Thyroid gland (tissue), 4 donors: ENCODE data around the gene CLCC1.

Source experiments
- POLR2A ChIP-seq, 2 donors: fragments of 450-650 bp; IDR thresholded peaks; one replicate each; pipeline ENCODE4 v1.6.1; 2017; ENCODE audit warnings: antibody characterized with exemption in 2 of 2, mild to moderate bottlenecking in 2 of 2, moderate library complexity in 1 of 2
- TF ChIP-seq, protein P1 (sequence below), 6 experiments: fragments of 200-600 bp in 3 of 6; fragments of 450-650 bp in 3 of 6; sonication (generic) in 3 of 6; IDR thresholded peaks; one replicate each; pipeline ENCODE4 v1.5.1; 2016 to 2019; ENCODE audit warnings: antibody characterized with exemption in 6 of 6, mild to moderate bottlenecking in 2 of 6, inconsistent platforms in 1 of 6, moderate library complexity in 1 of 6

- TF ChIP-seq, protein P1, sequence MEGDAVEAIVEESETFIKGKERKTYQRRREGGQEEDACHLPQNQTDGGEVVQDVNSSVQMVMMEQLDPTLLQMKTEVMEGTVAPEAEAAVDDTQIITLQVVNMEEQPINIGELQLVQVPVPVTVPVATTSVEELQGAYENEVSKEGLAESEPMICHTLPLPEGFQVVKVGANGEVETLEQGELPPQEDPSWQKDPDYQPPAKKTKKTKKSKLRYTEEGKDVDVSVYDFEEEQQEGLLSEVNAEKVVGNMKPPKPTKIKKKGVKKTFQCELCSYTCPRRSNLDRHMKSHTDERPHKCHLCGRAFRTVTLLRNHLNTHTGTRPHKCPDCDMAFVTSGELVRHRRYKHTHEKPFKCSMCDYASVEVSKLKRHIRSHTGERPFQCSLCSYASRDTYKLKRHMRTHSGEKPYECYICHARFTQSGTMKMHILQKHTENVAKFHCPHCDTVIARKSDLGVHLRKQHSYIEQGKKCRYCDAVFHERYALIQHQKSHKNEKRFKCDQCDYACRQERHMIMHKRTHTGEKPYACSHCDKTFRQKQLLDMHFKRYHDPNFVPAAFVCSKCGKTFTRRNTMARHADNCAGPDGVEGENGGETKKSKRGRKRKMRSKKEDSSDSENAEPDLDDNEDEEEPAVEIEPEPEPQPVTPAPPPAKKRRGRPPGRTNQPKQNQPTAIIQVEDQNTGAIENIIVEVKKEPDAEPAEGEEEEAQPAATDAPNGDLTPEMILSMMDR (IDR thresholded peaks at IDR 0.05) = no peak
- no peak for TF ChIP-seq POLR2A (IDR thresholded peaks at IDR 0.05)
These were observed 1.4 kb downstream of the CLCC1 start for GRCh38 chr1:108961752-108962486.
